ENCODE measurements around the gene RIMOC1. TPM values are rescaled to one million over a fixed set of nuclear protein-coding genes. Genes with fewer than 3 reads are reported as not detected.
A peak's percentile ranks its signal among the peaks of the same experiment; 100 is the strongest.
"Not testable (repeated sequence)": the region's sequence is repeated elsewhere in the genome, so short reads cannot be mapped to it uniquely, and the experiment has no call there.

The RIMOC1 gene
- total RNA-seq, 1 donor from 2014 or later: 23.7 TPM

GRCh38 chr5:41891066-41891707 is 13.0 kb upstream of the RIMOC1 start:
- no peak for ATAC-seq

- no peak for ATAC-seq
Measured at GRCh38 chr5:41892031-41892430, 12.1 kb upstream of the RIMOC1 start.

GRCh38 chr5:41893074-41893851 is 10.9 kb upstream of the RIMOC1 start:
- ATAC-seq: no peak

GRCh38 chr5:41896230-41896629 is 7.9 kb upstream of the RIMOC1 start:
- no peak for ATAC-seq

GRCh38 chr5:41903382-41903891 is 707 bp upstream of the RIMOC1 start:
- no peak for ATAC-seq

GRCh38 chr5:41906151-41906550 is 2.0 kb downstream of the RIMOC1 start:
- no peak for ATAC-seq

- ATAC-seq: no peak
Measured at GRCh38 chr5:41908374-41909079, 4.4 kb downstream of the RIMOC1 start.

- no peak for ATAC-seq
Measured at GRCh38 chr5:41918105-41918504, 14.0 kb downstream of the RIMOC1 start.

GRCh38 chr5:41921166-41921565 is 17.0 kb downstream of the RIMOC1 start:
- no peak for ATAC-seq

GRCh38 chr5:41921874-41922273 is 17.7 kb downstream of the RIMOC1 start:
- ATAC-seq: peak; percentile 74

- no peak for ATAC-seq
Measured at GRCh38 chr5:41924526-41924871, 20.4 kb downstream of the RIMOC1 start.

- peak; percentile 97 for ATAC-seq
Measured at GRCh38 chr5:41924872-41925554, 20.9 kb downstream of the RIMOC1 start, which contains the start of gene FBXO4. TSS of gene FBXO4 (plus strand) at chr5:41925281. CDS start at chr5:41925310, 29 bp downstream.

GRCh38 chr5:41925555-41925951 is 21.4 kb downstream of the RIMOC1 start:
- ATAC-seq: no peak

- ATAC-seq: no peak
Measured at GRCh38 chr5:41927604-41928003, 23.5 kb downstream of the RIMOC1 start.

GRCh38 chr5:41929035-41929434 is 24.9 kb downstream of the RIMOC1 start:
- no peak for ATAC-seq

- ATAC-seq: no peak
Measured at GRCh38 chr5:41932770-41933169, 28.6 kb downstream of the RIMOC1 start.

- no peak for ATAC-seq
Measured at GRCh38 chr5:41935544-41935943, 31.4 kb downstream of the RIMOC1 start.

- no peak for ATAC-seq
Measured at GRCh38 chr5:41940641-41941040, 36.5 kb downstream of the RIMOC1 start.

- ATAC-seq: not testable (repeated sequence)
Measured at GRCh38 chr5:41945332-41945955, 41.3 kb downstream of the RIMOC1 start.

GRCh38 chr5:41951224-41951623 is 47.1 kb downstream of the RIMOC1 start:
- no peak for ATAC-seq
